Fibroblast of pulmonary artery (primary cell): ENCODE measurements around the gene RIMBP2.

ENCODE experiments used
- DNase-seq: peaks from one replicate; pipeline ENCODE4 v3.0.0-alpha.2; 2010; ENCODE audit warnings: low read depth
- H3K4me3 ChIP-seq: replicated peaks from 2 replicates; pipeline ENCODE4 v1.5.1; 2011; ENCODE audit warnings: low read depth, mild to moderate bottlenecking, control low read depth, low read length, moderate library complexity
- TF ChIP-seq, protein P1 (sequence below): IDR thresholded peaks from 2 replicates; pipeline ENCODE4 v1.5.1; 2011; ENCODE audit warnings: mild to moderate bottlenecking, control low read depth, low read length, inconsistent platforms; ENCODE audit errors: missing control alignments

RIMBP2 gene

GRCh38 chr12:130525384-130526172 is 190.5 kb downstream of the RIMBP2 start:
- H3K4me3 ChIP-seq: no peak overlapping the region
- DNase-seq: no peak
- TF ChIP-seq, protein P1, sequence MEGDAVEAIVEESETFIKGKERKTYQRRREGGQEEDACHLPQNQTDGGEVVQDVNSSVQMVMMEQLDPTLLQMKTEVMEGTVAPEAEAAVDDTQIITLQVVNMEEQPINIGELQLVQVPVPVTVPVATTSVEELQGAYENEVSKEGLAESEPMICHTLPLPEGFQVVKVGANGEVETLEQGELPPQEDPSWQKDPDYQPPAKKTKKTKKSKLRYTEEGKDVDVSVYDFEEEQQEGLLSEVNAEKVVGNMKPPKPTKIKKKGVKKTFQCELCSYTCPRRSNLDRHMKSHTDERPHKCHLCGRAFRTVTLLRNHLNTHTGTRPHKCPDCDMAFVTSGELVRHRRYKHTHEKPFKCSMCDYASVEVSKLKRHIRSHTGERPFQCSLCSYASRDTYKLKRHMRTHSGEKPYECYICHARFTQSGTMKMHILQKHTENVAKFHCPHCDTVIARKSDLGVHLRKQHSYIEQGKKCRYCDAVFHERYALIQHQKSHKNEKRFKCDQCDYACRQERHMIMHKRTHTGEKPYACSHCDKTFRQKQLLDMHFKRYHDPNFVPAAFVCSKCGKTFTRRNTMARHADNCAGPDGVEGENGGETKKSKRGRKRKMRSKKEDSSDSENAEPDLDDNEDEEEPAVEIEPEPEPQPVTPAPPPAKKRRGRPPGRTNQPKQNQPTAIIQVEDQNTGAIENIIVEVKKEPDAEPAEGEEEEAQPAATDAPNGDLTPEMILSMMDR: no peak

DNA sequence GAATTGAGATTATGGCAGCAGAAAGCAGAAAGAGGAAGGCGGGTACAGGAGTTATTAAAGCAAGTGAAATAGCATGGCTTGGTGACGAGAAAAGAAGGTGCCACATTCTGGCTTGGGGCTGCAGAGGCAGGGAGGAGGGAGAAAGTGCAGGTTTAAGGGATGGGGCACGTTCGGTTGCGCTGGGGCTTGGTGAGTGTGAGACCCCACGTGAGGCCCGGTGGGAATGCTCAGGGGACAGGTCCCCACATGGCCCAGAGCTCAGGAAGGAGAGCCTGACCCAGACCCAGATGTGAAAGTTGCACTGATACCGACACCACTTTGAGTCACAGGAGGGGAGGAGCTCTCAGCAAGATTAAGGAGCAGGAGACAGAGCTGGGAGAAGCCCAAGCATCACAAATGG is 191.3 kb downstream of the RIMBP2 start:
- TF ChIP-seq, protein P1: no peak
- DNase-seq: no peak
- no peak overlapping the region for H3K4me3 ChIP-seq

GRCh38 chr12:130523863-130524614 is 192.1 kb downstream of the RIMBP2 start:
- DNase-seq: no peak
- H3K4me3 ChIP-seq: no peak overlapping the region
- TF ChIP-seq, protein P1: no peak

GRCh38 chr12:130523208-130523607 is 192.9 kb downstream of the RIMBP2 start:
- TF ChIP-seq, protein P1: no peak
- DNase-seq: no peak
- H3K4me3 ChIP-seq: no peak overlapping the region

GRCh38 chr12:130522244-130522834 is 193.8 kb downstream of the RIMBP2 start:
- TF ChIP-seq, protein P1: no peak
- no peak overlapping the region for H3K4me3 ChIP-seq
- no peak for DNase-seq

DNA sequence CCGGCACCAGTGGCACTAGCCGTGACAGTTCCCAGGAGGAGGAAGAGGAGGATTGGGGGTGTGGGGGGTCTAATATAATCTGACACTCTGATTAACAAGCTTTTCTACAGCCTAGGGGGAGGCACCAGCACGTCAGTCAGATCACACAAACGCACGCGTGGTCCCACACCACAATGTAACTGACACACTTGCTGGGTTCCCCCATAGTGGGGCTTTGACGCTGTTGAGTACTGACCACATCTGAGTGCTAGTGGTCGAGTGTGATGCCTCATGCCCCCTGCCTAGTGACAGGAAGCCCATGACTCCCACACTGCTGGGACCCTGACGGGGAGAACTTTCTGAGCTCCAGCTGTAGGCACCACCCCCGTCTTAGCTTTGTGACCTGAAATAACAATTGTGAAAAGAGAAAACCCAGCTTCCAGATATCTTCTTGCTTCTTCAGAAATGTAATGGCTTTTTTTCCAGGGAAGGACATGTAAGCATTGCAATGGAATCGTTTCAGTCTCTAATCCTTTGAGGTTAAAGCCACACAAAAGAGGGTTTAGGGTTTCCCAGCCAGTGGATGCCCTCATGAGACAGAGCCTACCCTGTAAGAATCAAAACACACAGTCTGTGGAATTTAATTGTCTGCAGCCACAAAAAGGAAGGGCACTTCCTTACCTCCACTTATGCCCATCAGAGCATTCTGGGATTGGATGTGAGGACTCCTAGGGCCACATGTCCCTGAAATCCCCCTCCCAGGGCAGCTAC is 194.5 kb downstream of the RIMBP2 start:
- H3K4me3 ChIP-seq: no peak overlapping the region
- TF ChIP-seq, protein P1: no peak
- no peak for DNase-seq
